K562 (cell line): Measurements from ENCODE around the gene KLK14. TPM values are rescaled to one million over a fixed set of nuclear protein-coding genes. Genes with fewer than 3 reads are reported as not detected.

Experiments used
- CAMTA2 ChIP-seq: fragments of 250-450 bp; sonication (Bioruptor Pico); conservative IDR thresholded peaks from 2 replicates; pipeline ENCODE4 v1.5.1; 2022
- CBFA2T2 ChIP-seq: fragments of 450-650 bp; conservative IDR thresholded peaks from 2 replicates; pipeline ENCODE4 v1.6.1; 2017; ENCODE audit warnings: mild to moderate bottlenecking
- DPF2 ChIP-seq: fragments of 450-650 bp; IDR thresholded peaks from 2 replicates; pipeline ENCODE4 v1.6.1; 2016
- ELF2 ChIP-seq: fragments of 250-450 bp; sonication (Bioruptor Pico); IDR thresholded peaks from 2 replicates; pipeline ENCODE4 v1.5.0; 2021; ENCODE audit warnings: mild to moderate bottlenecking
- KAT7 ChIP-seq: sonication (generic); formaldehyde crosslinking; IDR thresholded peaks from 2 replicates; pipeline ENCODE4 v1.8.0; 2022; ENCODE audit warnings: missing genetic modification reagents, mild to moderate bottlenecking, borderline replicate concordance
- MXI1 ChIP-seq: IDR thresholded peaks from 2 replicates; pipeline ENCODE4 v1.6.1; 2011; ENCODE audit warnings: low read depth, mild to moderate bottlenecking, improper control_type of control experiment, low read length
- NRF1 ChIP-seq, 2 experiments: fragments of 450-650 bp; IDR thresholded peaks in 1 of 2; conservative IDR thresholded peaks in 1 of 2; 2 replicates each; pipeline ENCODE4 v1.6.1; 2014; ENCODE audit warnings: mild to moderate bottlenecking in 2 of 2
- RBFOX2 ChIP-seq: fragments of 200-400 bp; formaldehyde crosslinking; IDR thresholded peaks from 2 replicates; pipeline ENCODE4 v1.6.1; 2017; ENCODE audit warnings: low read depth, mild to moderate bottlenecking, low read length, moderate library complexity
- SMARCA5 ChIP-seq: fragments of 450-650 bp; IDR thresholded peaks from 2 replicates; pipeline ENCODE4 v1.6.1; 2016
- ZC3H8 ChIP-seq: fragments of 450-650 bp; IDR thresholded peaks from 2 replicates; pipeline ENCODE4 v1.6.1; 2017
- ZNF121 ChIP-seq: sonication (generic); formaldehyde crosslinking; conservative IDR thresholded peaks from 2 replicates; pipeline ENCODE4 v1.8.0; 2022; ENCODE audit warnings: missing genetic modification reagents
- ZNF146 ChIP-seq: IDR thresholded peaks from one replicate; pipeline ENCODE4 v1.6.1; 2018; ENCODE audit warnings: missing compliant biosample characterization; ENCODE audit not compliant: unreplicated experiment
- ZNF695 ChIP-seq: fragments of 450-650 bp; formaldehyde crosslinking; IDR thresholded peaks from 2 replicates; pipeline ENCODE4 v1.4.0; 2020; ENCODE audit warnings: mild to moderate bottlenecking, moderate library complexity
- ZNF764 ChIP-seq: fragments of 250-450 bp; sonication (Bioruptor Pico); IDR thresholded peaks from 2 replicates; pipeline ENCODE4 v1.4.0; 2020; ENCODE audit warnings: low read depth, mild to moderate bottlenecking, moderate library complexity
- polyA plus RNA-seq, 8 experiments: library from polyadenylated mRNA; depleted of rRNA in 4 of 8; stranded (reverse) in 5 of 8; unstranded in 3 of 8; fragments of >200 nt; fragmentation: Nextera tagmentation in 2 of 8; fragmentation: Illumina TruSeq in 1 of 8; extraction: Ambion mirVana in 2 of 8; extraction: Trizol in 1 of 8; gene quantifications; 2 replicates each; pipeline versions ENCODE4 v1.2.1 to v1.2.3, GENCODE V29; 2011 to 2014; ENCODE audit warnings: inconsistent platforms in 1 of 8, missing spikeins in 1 of 8
- total RNA-seq, 7 experiments: library from RNA; depleted of rRNA in 6 of 7; stranded (reverse); fragments of >200 nt in 6 of 7; fragmentation: Illumina TruSeq in 2 of 7; extraction: Trizol in 2 of 7; gene quantifications; 2 replicates each; pipeline versions ENCODE4 v1.2.1 to v1.2.3, GENCODE V29; 2011 to 2021; ENCODE audit warnings: low replicate concordance in 1 of 7
- TF ChIP-seq, protein P1 (sequence below): fragments of 250-450 bp; sonication (Bioruptor Pico); IDR thresholded peaks from 2 replicates; pipeline ENCODE4 v1.8.0; 2021; ENCODE audit warnings: mild to moderate bottlenecking, moderate library complexity
- TF ChIP-seq, protein P2 (sequence below): fragments of 450-650 bp; IDR thresholded peaks from 2 replicates; pipeline ENCODE4 v1.6.1; 2016; ENCODE audit warnings: antibody characterized with exemption
- TF ChIP-seq, protein P3 (sequence below), 3 experiments: IDR thresholded peaks in 2 of 3; conservative IDR thresholded peaks in 1 of 3; 2 replicates each; pipeline ENCODE4 v1.5.1; 2011 to 2012; ENCODE audit warnings: low read length in 3 of 3, mild to moderate bottlenecking in 3 of 3, control low read depth in 2 of 3, improper control_type of control experiment in 1 of 3, inconsistent platforms in 1 of 3, low read depth in 1 of 3, mixed read lengths in 1 of 3, moderate library complexity in 1 of 3; ENCODE audit not compliant: insufficient read depth in 2 of 3
- TF ChIP-seq, protein P4 (sequence below): fragments of 450-650 bp; IDR thresholded peaks from 2 replicates; pipeline ENCODE4 v1.6.1; 2016; ENCODE audit warnings: missing biosample characterization, missing genetic modification characterization
- TF ChIP-seq, protein P5 (sequence below), 2 experiments: fragments of 450-650 bp; IDR thresholded peaks; 2 replicates each; pipeline ENCODE4 v1.6.1; 2018; ENCODE audit warnings: mild to moderate bottlenecking in 2 of 2, low read depth in 1 of 2; ENCODE audit not compliant: partially characterized antibody in 2 of 2

The KLK14 gene
- total and polyA plus RNA-seq, 9 of the 15 experiments (the other 6 are each of a cell fraction or from before 2014, with no cell fraction given) = not detected

DNA sequence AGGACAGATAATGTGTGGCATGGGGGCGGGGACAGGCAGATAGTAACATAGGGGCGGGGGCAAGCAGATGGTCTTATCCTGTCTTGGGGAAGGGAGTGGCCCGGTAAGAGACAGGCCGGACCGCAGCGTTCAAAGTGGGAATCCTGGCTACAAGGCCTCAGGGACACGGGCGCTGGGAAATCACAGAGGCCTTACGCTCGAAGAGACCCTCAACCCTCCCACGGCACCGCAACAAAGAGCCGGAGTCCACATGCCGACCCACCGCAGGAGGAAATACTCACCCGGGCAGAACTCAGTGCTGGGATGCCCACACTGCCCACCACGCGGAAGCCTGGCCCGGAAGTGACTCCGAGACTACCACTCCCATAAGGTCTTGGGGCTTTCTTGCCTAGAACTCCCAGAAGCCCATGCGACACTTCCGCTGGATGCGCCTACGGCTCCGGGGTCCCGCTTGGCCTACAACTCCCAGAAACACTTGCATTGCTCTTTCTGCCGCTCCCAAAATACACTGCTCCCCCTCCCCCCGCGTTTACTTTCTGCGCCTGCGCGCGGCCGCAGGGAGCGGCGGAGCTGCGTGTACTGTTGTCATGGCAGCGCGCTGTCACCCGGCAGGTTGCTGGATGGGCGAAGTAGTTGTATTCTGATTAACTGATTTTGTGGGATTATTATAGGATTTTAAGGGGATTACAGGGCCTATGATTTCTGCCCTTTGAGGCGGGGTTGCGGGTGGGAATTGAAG, 25.5 kb upstream of the KLK14 start, which contains the start of gene CTU1 (continued):
- TF ChIP-seq, protein P1, sequence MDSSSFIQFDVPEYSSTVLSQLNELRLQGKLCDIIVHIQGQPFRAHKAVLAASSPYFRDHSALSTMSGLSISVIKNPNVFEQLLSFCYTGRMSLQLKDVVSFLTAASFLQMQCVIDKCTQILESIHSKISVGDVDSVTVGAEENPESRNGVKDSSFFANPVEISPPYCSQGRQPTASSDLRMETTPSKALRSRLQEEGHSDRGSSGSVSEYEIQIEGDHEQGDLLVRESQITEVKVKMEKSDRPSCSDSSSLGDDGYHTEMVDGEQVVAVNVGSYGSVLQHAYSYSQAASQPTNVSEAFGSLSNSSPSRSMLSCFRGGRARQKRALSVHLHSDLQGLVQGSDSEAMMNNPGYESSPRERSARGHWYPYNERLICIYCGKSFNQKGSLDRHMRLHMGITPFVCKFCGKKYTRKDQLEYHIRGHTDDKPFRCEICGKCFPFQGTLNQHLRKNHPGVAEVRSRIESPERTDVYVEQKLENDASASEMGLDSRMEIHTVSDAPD (CRISPR knock-in tag) = no peak
- TF ChIP-seq ELF2 (peak; percentile 94), NRF1 (conservative IDR thresholded peaks at IDR 0.05 in 1 of 2, IDR thresholded peaks at IDR 0.05 in 1 of 2) (peak; percentile 97 to 98), ZNF121 (CRISPR knock-in tag) (no peak), ZC3H8 (no peak), KAT7 (CRISPR knock-in tag) (no peak), MXI1 (peak; percentile 93), ZNF695 (no peak), ZNF146 (CRISPR knock-in tag) (no peak), CBFA2T2 (no peak), DPF2 (no peak; the same call in 1 of the 2 replicates), ZNF764 (CRISPR knock-in tag) (no peak), RBFOX2 (peak; percentile 93), CAMTA2 (CRISPR knock-in tag) (no peak), SMARCA5 (no peak)
- TF ChIP-seq, protein P2, sequence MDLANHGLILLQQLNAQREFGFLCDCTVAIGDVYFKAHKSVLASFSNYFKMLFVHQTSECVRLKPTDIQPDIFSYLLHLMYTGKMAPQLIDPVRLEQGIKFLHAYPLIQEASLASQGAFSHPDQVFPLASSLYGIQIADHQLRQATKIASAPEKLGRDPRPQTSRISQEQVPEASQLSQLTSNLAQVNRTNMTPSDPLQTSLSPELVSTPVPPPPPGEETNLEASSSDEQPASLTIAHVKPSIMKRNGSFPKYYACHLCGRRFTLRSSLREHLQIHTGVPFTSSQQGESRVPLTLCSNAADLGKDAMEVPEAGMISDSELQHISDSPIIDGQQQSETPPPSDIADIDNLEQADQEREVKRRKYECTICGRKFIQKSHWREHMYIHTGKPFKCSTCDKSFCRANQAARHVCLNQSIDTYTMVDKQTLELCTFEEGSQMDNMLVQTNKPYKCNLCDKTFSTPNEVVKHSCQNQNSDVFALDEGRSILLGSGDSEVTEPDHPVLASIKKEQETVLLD = peak; percentile 96
- TF ChIP-seq, protein P3, sequence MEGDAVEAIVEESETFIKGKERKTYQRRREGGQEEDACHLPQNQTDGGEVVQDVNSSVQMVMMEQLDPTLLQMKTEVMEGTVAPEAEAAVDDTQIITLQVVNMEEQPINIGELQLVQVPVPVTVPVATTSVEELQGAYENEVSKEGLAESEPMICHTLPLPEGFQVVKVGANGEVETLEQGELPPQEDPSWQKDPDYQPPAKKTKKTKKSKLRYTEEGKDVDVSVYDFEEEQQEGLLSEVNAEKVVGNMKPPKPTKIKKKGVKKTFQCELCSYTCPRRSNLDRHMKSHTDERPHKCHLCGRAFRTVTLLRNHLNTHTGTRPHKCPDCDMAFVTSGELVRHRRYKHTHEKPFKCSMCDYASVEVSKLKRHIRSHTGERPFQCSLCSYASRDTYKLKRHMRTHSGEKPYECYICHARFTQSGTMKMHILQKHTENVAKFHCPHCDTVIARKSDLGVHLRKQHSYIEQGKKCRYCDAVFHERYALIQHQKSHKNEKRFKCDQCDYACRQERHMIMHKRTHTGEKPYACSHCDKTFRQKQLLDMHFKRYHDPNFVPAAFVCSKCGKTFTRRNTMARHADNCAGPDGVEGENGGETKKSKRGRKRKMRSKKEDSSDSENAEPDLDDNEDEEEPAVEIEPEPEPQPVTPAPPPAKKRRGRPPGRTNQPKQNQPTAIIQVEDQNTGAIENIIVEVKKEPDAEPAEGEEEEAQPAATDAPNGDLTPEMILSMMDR (IDR thresholded peaks at IDR 0.05 in 2 of 3, conservative IDR thresholded peaks at IDR 0.05 in 1 of 3; ENCODE audit: insufficient read depth in 2 of 3, low read depth in 1 of 3, low read length in 3 of 3) = no peak
- TF ChIP-seq, protein P4, sequence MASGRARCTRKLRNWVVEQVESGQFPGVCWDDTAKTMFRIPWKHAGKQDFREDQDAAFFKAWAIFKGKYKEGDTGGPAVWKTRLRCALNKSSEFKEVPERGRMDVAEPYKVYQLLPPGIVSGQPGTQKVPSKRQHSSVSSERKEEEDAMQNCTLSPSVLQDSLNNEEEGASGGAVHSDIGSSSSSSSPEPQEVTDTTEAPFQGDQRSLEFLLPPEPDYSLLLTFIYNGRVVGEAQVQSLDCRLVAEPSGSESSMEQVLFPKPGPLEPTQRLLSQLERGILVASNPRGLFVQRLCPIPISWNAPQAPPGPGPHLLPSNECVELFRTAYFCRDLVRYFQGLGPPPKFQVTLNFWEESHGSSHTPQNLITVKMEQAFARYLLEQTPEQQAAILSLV = no peak
- TF ChIP-seq, protein P5, sequence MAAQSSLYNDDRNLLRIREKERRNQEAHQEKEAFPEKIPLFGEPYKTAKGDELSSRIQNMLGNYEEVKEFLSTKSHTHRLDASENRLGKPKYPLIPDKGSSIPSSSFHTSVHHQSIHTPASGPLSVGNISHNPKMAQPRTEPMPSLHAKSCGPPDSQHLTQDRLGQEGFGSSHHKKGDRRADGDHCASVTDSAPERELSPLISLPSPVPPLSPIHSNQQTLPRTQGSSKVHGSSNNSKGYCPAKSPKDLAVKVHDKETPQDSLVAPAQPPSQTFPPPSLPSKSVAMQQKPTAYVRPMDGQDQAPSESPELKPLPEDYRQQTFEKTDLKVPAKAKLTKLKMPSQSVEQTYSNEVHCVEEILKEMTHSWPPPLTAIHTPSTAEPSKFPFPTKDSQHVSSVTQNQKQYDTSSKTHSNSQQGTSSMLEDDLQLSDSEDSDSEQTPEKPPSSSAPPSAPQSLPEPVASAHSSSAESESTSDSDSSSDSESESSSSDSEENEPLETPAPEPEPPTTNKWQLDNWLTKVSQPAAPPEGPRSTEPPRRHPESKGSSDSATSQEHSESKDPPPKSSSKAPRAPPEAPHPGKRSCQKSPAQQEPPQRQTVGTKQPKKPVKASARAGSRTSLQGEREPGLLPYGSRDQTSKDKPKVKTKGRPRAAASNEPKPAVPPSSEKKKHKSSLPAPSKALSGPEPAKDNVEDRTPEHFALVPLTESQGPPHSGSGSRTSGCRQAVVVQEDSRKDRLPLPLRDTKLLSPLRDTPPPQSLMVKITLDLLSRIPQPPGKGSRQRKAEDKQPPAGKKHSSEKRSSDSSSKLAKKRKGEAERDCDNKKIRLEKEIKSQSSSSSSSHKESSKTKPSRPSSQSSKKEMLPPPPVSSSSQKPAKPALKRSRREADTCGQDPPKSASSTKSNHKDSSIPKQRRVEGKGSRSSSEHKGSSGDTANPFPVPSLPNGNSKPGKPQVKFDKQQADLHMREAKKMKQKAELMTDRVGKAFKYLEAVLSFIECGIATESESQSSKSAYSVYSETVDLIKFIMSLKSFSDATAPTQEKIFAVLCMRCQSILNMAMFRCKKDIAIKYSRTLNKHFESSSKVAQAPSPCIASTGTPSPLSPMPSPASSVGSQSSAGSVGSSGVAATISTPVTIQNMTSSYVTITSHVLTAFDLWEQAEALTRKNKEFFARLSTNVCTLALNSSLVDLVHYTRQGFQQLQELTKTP (IDR thresholded peaks at IDR 0.05; ENCODE audit: low read depth in 1 of 2, partially characterized antibody in 2 of 2) = peak; percentile 58 to 98
